Measurements from ENCODE around the gene COL9A3. TPM values are rescaled to one million over a fixed set of nuclear protein-coding genes. Genes with fewer than 3 reads are reported as not detected.
A peak's percentile ranks its signal among the peaks of the same experiment; 100 is the strongest.

Gene COL9A3
- total RNA-seq, 1 donor from 2014 or later: 1.8 TPM

DNA sequence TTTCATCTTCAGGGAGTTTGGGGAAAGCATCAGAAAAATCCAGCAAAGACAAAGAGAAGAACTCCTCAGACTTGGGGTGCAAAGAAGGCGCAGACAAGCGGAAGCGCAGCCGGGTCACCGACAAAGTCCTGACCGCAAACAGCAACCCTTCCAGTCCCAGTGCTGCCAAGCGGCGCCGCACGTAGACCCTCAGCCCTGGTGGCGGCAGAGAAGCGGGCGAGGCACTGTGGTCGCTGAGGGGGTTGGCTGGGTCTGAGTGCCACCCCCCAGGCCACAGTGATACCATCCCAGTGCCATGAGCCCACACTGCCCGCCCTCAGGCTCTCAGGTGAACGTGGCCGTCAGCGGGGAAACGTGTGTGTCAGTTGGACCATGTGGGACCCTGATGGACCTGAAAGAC, 17.4 kb upstream of the COL9A3 start:
- no peak overlapping the region for H3K27ac Mint-ChIP-seq (ENCODE audit: unreplicated experiment)
- peak overlapping the region; percentile 49 for H3K4me3 Mint-ChIP-seq (ENCODE audit: unreplicated experiment)
- H3K27me3 Mint-ChIP-seq (ENCODE audit: unreplicated experiment): peaks cover 12% of the 10 kb centered on the region
- H3K36me3 Mint-ChIP-seq (ENCODE audit: low read depth, unreplicated experiment): peaks cover 14% of the 10 kb centered on the region
- H3K4me1 Mint-ChIP-seq (ENCODE audit: unreplicated experiment): peaks cover 2% of the 10 kb centered on the region
- no peaks in the 10 kb centered on the region for H3K9me3 Mint-ChIP-seq (ENCODE audit: unreplicated experiment)
- TF ChIP-seq, protein P1, sequence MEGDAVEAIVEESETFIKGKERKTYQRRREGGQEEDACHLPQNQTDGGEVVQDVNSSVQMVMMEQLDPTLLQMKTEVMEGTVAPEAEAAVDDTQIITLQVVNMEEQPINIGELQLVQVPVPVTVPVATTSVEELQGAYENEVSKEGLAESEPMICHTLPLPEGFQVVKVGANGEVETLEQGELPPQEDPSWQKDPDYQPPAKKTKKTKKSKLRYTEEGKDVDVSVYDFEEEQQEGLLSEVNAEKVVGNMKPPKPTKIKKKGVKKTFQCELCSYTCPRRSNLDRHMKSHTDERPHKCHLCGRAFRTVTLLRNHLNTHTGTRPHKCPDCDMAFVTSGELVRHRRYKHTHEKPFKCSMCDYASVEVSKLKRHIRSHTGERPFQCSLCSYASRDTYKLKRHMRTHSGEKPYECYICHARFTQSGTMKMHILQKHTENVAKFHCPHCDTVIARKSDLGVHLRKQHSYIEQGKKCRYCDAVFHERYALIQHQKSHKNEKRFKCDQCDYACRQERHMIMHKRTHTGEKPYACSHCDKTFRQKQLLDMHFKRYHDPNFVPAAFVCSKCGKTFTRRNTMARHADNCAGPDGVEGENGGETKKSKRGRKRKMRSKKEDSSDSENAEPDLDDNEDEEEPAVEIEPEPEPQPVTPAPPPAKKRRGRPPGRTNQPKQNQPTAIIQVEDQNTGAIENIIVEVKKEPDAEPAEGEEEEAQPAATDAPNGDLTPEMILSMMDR (IDR thresholded peaks at IDR 0.05; ENCODE audit: unreplicated experiment): no peak
- DNase-seq (ENCODE audit: low spot score): no peak

GRCh38 chr20:62799873-62800272, 17.0 kb upstream of the COL9A3 start:
- H3K4me1 Mint-ChIP-seq (ENCODE audit: unreplicated experiment): peaks cover 2% of the 10 kb centered on the region
- peaks cover 14% of the 10 kb centered on the region for H3K36me3 Mint-ChIP-seq (ENCODE audit: low read depth, unreplicated experiment)
- no peaks in the 10 kb centered on the region for H3K9me3 Mint-ChIP-seq (ENCODE audit: unreplicated experiment)
- peak overlapping the region; percentile 47 for H3K4me3 Mint-ChIP-seq (ENCODE audit: unreplicated experiment)
- H3K27me3 Mint-ChIP-seq (ENCODE audit: unreplicated experiment): peaks cover 12% of the 10 kb centered on the region
- no peak for DNase-seq (ENCODE audit: low spot score)
- no peak overlapping the region for H3K27ac Mint-ChIP-seq (ENCODE audit: unreplicated experiment)
- TF ChIP-seq, protein P1 (IDR thresholded peaks at IDR 0.05; ENCODE audit: unreplicated experiment): no peak

DNA sequence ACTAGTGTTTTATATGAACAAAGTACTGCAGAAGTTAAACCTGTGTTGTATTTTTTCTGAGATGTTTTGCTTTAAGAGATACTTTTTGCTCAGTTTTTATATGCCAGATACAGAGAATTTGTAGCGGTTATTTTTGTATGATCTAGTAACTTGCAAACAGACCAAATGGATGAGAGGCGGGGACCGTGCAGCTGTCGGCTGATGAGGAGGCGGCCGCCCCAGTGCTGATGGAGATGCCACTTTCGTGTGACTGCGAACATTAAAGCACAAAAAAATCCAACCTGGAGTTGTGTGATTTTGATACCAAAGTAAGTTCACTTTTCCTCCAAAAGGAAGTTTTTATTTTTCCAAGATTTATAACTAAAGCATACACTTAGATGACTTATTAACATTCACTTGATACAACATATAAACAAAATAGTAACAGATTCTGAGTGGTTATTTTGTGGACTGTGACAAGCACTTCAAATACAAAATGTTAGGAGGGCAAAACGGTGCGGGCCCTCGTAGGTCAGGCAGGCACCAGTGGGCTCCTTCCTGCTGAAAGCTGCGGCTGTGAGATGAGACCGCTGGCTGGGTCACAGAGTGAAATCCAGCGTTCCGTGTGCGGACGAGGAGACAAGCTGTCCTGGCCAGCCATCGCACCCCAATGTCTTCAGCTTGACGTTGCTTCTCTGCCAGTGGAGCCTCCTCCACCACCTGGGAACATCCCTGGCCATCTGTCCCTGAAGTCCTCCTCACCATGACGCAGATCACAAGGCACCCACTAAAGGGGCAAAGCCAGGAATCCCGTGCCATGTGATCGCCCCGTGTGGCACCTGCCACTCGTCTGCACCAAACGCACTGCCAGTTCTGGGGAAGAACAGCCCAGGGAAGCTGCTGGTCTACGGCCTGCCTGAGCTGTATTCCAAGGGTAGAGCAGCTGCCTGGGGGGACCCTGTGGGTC, 16.3 kb upstream of the COL9A3 start:
- TF ChIP-seq, protein P1 (IDR thresholded peaks at IDR 0.05; ENCODE audit: unreplicated experiment): no peak
- Mint-ChIP-seq H3K4me1 (ENCODE audit: unreplicated experiment) (peaks cover 2% of the 10 kb centered on the region), H3K27ac (ENCODE audit: unreplicated experiment) (no peak overlapping the region), H3K27me3 (ENCODE audit: unreplicated experiment) (peaks cover 12% of the 10 kb centered on the region), H3K36me3 (ENCODE audit: low read depth, unreplicated experiment) (peaks cover 14% of the 10 kb centered on the region), H3K4me3 (ENCODE audit: unreplicated experiment) (peak overlapping the region; percentile 47), H3K9me3 (ENCODE audit: unreplicated experiment) (no peaks in the 10 kb centered on the region)
- no peak for DNase-seq (ENCODE audit: low spot score)

- H3K36me3 Mint-ChIP-seq (ENCODE audit: low read depth, unreplicated experiment): peaks cover 14% of the 10 kb centered on the region
- no peak overlapping the region for H3K4me3 Mint-ChIP-seq (ENCODE audit: unreplicated experiment)
- no peak for DNase-seq (ENCODE audit: low spot score)
- TF ChIP-seq, protein P1 (IDR thresholded peaks at IDR 0.05; ENCODE audit: unreplicated experiment): no peak
- H3K4me1 Mint-ChIP-seq (ENCODE audit: unreplicated experiment): no peaks in the 10 kb centered on the region
- H3K27me3 Mint-ChIP-seq (ENCODE audit: unreplicated experiment): peaks cover 17% of the 10 kb centered on the region
- H3K9me3 Mint-ChIP-seq (ENCODE audit: unreplicated experiment): no peaks in the 10 kb centered on the region
- H3K27ac Mint-ChIP-seq (ENCODE audit: unreplicated experiment): no peak overlapping the region
These were observed 15.4 kb upstream of the COL9A3 start for GRCh38 chr20:62801284-62802010.

Data from endothelial cell (in vitro differentiated cells).